Thymus (tissue), 11 donors: ENCODE data around the gene CARS2. TPM values are rescaled to one million over a fixed set of nuclear protein-coding genes. Genes with fewer than 3 reads are reported as not detected.
"Not testable (repeated sequence)": the region's sequence is repeated elsewhere in the genome, so short reads cannot be mapped to it uniquely, and the experiment has no call there.

Experiments
- DNase-seq, 9 donors: peaks; one replicate each; pipeline ENCODE4 v3.0.0-alpha.2; 2013; ENCODE audit warnings: low spot score in 9 of 9, low read depth in 6 of 9, missing footprints in 1 of 9
- H3K27ac ChIP-seq, 2 donors: one replicate each; pipeline ENCODE4 v1.5.1; 2013; ENCODE audit warnings: control low read depth in 1 of 2, low read depth in 1 of 2, low read length in 1 of 2, mild to moderate bottlenecking in 1 of 2, moderate library complexity in 1 of 2
- H3K27me3 ChIP-seq, 2 donors: one replicate each; pipeline ENCODE4 v1.5.1; 2013; ENCODE audit warnings: low read length in 1 of 2; ENCODE audit not compliant: control insufficient read depth in 2 of 2, insufficient read depth in 1 of 2
- H3K36me3 ChIP-seq, 2 donors: one replicate each; pipeline ENCODE4 v1.5.1; 2013; ENCODE audit warnings: low read length in 1 of 2, mild to moderate bottlenecking in 1 of 2, moderate library complexity in 1 of 2; ENCODE audit not compliant: control insufficient read depth in 2 of 2, insufficient read depth in 2 of 2
- H3K4me1 ChIP-seq, 2 donors: one replicate each; pipeline ENCODE4 v1.5.1; 2013; ENCODE audit warnings: low read length in 2 of 2; ENCODE audit not compliant: control insufficient read depth in 2 of 2, insufficient read depth in 2 of 2
- H3K4me3 ChIP-seq, 2 donors: one replicate each; pipeline ENCODE4 v1.5.1; 2013; ENCODE audit warnings: low read length in 2 of 2, control low read depth in 1 of 2, mild to moderate bottlenecking in 1 of 2
- H3K9me3 ChIP-seq, 2 donors: one replicate each; pipeline ENCODE4 v1.5.1; 2013; ENCODE audit warnings: low read length in 1 of 2, mild to moderate bottlenecking in 1 of 2; ENCODE audit not compliant: control insufficient read depth in 2 of 2, insufficient read depth in 1 of 2
- WGBS: extraction: QIAGEN DNeasy Blood & Tissue Kit; methylation state at CpG from one replicate; pipeline ENCODE4 v1.1.7; 2013; 5-methylcytosine and 5-hydroxymethylcytosine counted together
- polyA plus RNA-seq: library from polyadenylated mRNA; stranded (reverse); fragments of 200-250 nt; gene quantifications from one replicate; pipeline ENCODE4 v1.2.3, GENCODE V29; 2013
- total RNA-seq: library from RNA; stranded (reverse); fragments of 120-200 nt; gene quantifications from one replicate; pipeline ENCODE4 v1.2.4, GENCODE V29; 2013
- donor health status: healthy.

CARS2 gene
- total and polyA plus RNA-seq, 2 donors, result 45.4 to 105 TPM

GRCh38 chr13:110633776-110634175 lies 72.1 kb downstream of the CARS2 start:
- Histone ChIP-seq H3K36me3 (peaks cover 51 to 59% of the 10 kb centered on the region in 2 donors), H3K27ac (no peak overlapping the region), H3K9me3 (no peaks in the 10 kb centered on the region), H3K4me3 (no peak overlapping the region), H3K4me1 (no peaks in the 10 kb centered on the region), H3K27me3 (no peaks in the 10 kb centered on the region)
- 98% methylated on average over 8 of the region's 8 CpGs for whole genome bisulfite sequencing
- DNase-seq, result no peak

GRCh38 chr13:110632255-110632654 lies 73.7 kb downstream of the CARS2 start:
- H3K36me3 ChIP-seq, result peaks cover 50 to 59% of the 10 kb centered on the region in 2 donors
- H3K27ac ChIP-seq, H3K4me1 ChIP-seq, H3K4me3 ChIP-seq, H3K27me3 ChIP-seq, DNase-seq, H3K9me3 ChIP-seq: not testable (repeated sequence)
- WGBS, result 88% methylated on average over 15 of the region's 15 CpGs

- no peaks in the 10 kb centered on the region for H3K9me3 ChIP-seq
- H3K4me3 ChIP-seq, result no peak overlapping the region
- no peaks in the 10 kb centered on the region for H3K4me1 ChIP-seq
- 96% methylated on average over 10 of the region's 10 CpGs for WGBS
- H3K27ac ChIP-seq, result no peak overlapping the region
- peaks cover 34 to 52% of the 10 kb centered on the region in 2 donors for H3K36me3 ChIP-seq
- H3K27me3 ChIP-seq, result no peaks in the 10 kb centered on the region
- DNase-seq, result no peak
Measured at GRCh38 chr13:110630566-110631119, 75.3 kb downstream of the CARS2 start.

- Histone ChIP-seq H3K4me1 (no peaks in the 10 kb centered on the region), H3K27me3 (no peaks in the 10 kb centered on the region), H3K9me3 (no peaks in the 10 kb centered on the region), H3K36me3 (peaks cover 32 to 50% of the 10 kb centered on the region in 2 donors), H3K27ac (no peak overlapping the region), H3K4me3 (no peak overlapping the region)
- WGBS, result 92% methylated on average over 7 of the region's 7 CpGs
- no peak for DNase-seq
Measured at GRCh38 chr13:110629735-110630134, 76.2 kb downstream of the CARS2 start.

- Histone ChIP-seq H3K36me3 (peaks cover 28 to 47% of the 10 kb centered on the region in 2 donors), H3K4me3 (no peak overlapping the region), H3K27me3 (no peaks in the 10 kb centered on the region), H3K27ac (no peak overlapping the region), H3K4me1 (no peaks in the 10 kb centered on the region), H3K9me3 (no peaks in the 10 kb centered on the region)
- 97% methylated on average over 19 of the region's 19 CpGs for WGBS
- no peak for DNase-seq
Measured at GRCh38 chr13:110628952-110629701, 76.8 kb downstream of the CARS2 start.

- DNase-seq, result no peak
- no peaks in the 10 kb centered on the region for H3K9me3 ChIP-seq
- no peaks in the 10 kb centered on the region for H3K27me3 ChIP-seq
- no peaks in the 10 kb centered on the region for H3K4me1 ChIP-seq
- H3K27ac ChIP-seq, result no peak overlapping the region
- no peak overlapping the region for H3K4me3 ChIP-seq
- WGBS, result 97% methylated on average over 13 of the region's 13 CpGs
- H3K36me3 ChIP-seq, result peaks cover 29 to 43% of the 10 kb centered on the region in 2 donors
Measured at GRCh38 chr13:110628477-110628793, 77.5 kb downstream of the CARS2 start.

GRCh38 chr13:110627761-110628476 lies 78.0 kb downstream of the CARS2 start:
- Histone ChIP-seq H3K27me3 (no peaks in the 10 kb centered on the region), H3K4me1 (no peaks in the 10 kb centered on the region), H3K27ac (no peak overlapping the region), H3K36me3 (peaks cover 34 to 48% of the 10 kb centered on the region in 2 donors), H3K4me3 (no peak overlapping the region), H3K9me3 (no peaks in the 10 kb centered on the region)
- no peak for DNase-seq
- WGBS, result 97% methylated on average over 12 of the region's 12 CpGs

- no peaks in the 10 kb centered on the region for H3K27me3 ChIP-seq
- WGBS, result 97% methylated on average over 8 of the region's 8 CpGs
- no peaks in the 10 kb centered on the region for H3K9me3 ChIP-seq
- peaks cover 36 to 54% of the 10 kb centered on the region in 2 donors for H3K36me3 ChIP-seq
- H3K4me3 ChIP-seq, result no peak overlapping the region
- no peaks in the 10 kb centered on the region for H3K4me1 ChIP-seq
- H3K27ac ChIP-seq, result no peak overlapping the region
- no peak for DNase-seq
Measured at GRCh38 chr13:110627351-110627750, 78.6 kb downstream of the CARS2 start.

- WGBS, result 99% methylated on average over 9 of the region's 9 CpGs
- H3K4me3 ChIP-seq, result no peak overlapping the region
- DNase-seq, result no peak
- no peaks in the 10 kb centered on the region for H3K27me3 ChIP-seq
- no peak overlapping the region for H3K27ac ChIP-seq
- H3K4me1 ChIP-seq, result no peaks in the 10 kb centered on the region
- H3K9me3 ChIP-seq, result no peaks in the 10 kb centered on the region
- peaks cover 36 to 57% of the 10 kb centered on the region in 2 donors for H3K36me3 ChIP-seq
Measured at GRCh38 chr13:110626521-110626920, 79.4 kb downstream of the CARS2 start.
